ENCODE data around the gene PTPRO. TPM values are rescaled to one million over a fixed set of nuclear protein-coding genes. Genes with fewer than 3 reads are reported as not detected.

Gene PTPRO
- total RNA-seq, 1 experiment from 2014 or later, result not detected

DNA sequence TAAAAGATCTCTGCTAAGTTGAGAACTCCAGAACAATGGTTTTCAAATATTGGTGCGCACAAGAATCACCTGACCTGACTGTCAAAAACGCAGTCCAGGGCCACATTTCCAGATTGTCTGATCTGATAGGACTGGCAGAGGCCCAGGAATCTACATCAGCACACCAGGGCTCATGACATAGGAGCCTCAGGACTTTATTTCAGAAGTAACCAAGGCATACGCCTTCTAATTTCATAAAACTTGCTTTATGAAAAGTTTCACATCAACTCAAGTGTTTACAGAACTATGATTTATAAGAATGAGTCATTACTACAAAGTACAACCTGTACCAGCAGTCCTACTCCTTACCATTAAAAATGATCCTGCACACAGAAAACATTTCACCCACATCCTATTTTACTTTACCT lies 47.7 kb upstream of the PTPRO start:
- no peaks in the 10 kb centered on the region for H3K9me2 ChIP-seq (replicated peaks; ENCODE audit: low read length)
- H3K27ac ChIP-seq (ENCODE audit: low read length), result peak overlapping the region; percentile 85
- no TSS peak for BruUV-seq (replicated peaks)
- DNase-seq, result peak; percentile 79
- CTCF ChIA-PET, result interaction anchor here (0.7 kb wide), 1 partner anchor 325 kb away, joined by 3 read pairs; no protein-coding TSS in a partner anchor
- no peak overlapping the region for H3K4me3 ChIP-seq (ENCODE audit: low read length)
- no peaks in the 10 kb centered on the region for H3K36me3 ChIP-seq (ENCODE audit: low read depth, low read length)
- H3K4me1 ChIP-seq (ENCODE audit: insufficient read depth, low read length), result peaks cover 39% of the 10 kb centered on the region
- no peaks in the 10 kb centered on the region for H4K20me1 ChIP-seq (ENCODE audit: low read length)
- H2AFZ ChIP-seq (ENCODE audit: low read length), result peak overlapping the region; percentile 35; the same call in 1 of the 2 replicates
- no peaks in the 10 kb centered on the region for H3F3A ChIP-seq (ENCODE audit: low read length, unreplicated experiment)
- peak overlapping the region; percentile 23 for H3K4me2 ChIP-seq (ENCODE audit: low read length)
- no peaks in the 10 kb centered on the region for H3K79me2 ChIP-seq (ENCODE audit: low read length)
- peak; percentile 73 for ATAC-seq
- peak overlapping the region; percentile 11; the same call in 1 of the 2 replicates for H3K9ac ChIP-seq (ENCODE audit: low read length)
- no peak for TF ChIP-seq CTCF (conservative IDR thresholded peaks at IDR 0.05; ENCODE audit: low read depth, low read length)
- H3K9me3 ChIP-seq (ENCODE audit: low read length), result no peaks in the 10 kb centered on the region
- no peaks in the 10 kb centered on the region for H3K27me3 ChIP-seq (ENCODE audit: low read length)
- intact Hi-C loops (cut with micrococcal nuclease), result loop anchor here (10.0 kb wide), 1 partner anchor 580 kb away; no protein-coding TSS in a partner anchor
- POLR2A ChIA-PET (ENCODE audit: unreplicated experiment), result no interaction called here

- H3K79me2 ChIP-seq (ENCODE audit: low read length), result no peaks in the 10 kb centered on the region
- no peak for TF ChIP-seq EZH2phosphoT487 (IDR thresholded peaks at IDR 0.05; ENCODE audit: borderline replicate concordance, low read length)
- peak; percentile 71 for TF ChIP-seq CTCF (conservative IDR thresholded peaks at IDR 0.05; ENCODE audit: low read depth, low read length)
- ATAC-seq, result no peak
- no peaks in the 10 kb centered on the region for H3F3A ChIP-seq (ENCODE audit: low read length, unreplicated experiment)
- no peak overlapping the region for H3K4me3 ChIP-seq (ENCODE audit: low read length)
- no peaks in the 10 kb centered on the region for H3K27me3 ChIP-seq (ENCODE audit: low read length)
- CTCF ChIA-PET, result interaction anchor here (0.7 kb wide), 1 partner anchor 308 kb away, joined by 4 read pairs; no protein-coding TSS in a partner anchor
- H3K4me1 ChIP-seq (ENCODE audit: insufficient read depth, low read length), result peaks cover 49% of the 10 kb centered on the region
- no peaks in the 10 kb centered on the region for H3K9me2 ChIP-seq (replicated peaks; ENCODE audit: low read length)
- no peak overlapping the region; the same call in 1 of the 2 replicates for H3K9ac ChIP-seq (ENCODE audit: low read length)
- POLR2A ChIA-PET (ENCODE audit: unreplicated experiment), result interaction anchor here (0.5 kb wide), 1 partner anchor 124 kb away, joined by 3 read pairs; no protein-coding TSS in a partner anchor
- H3K27ac ChIP-seq (ENCODE audit: low read length), result 0 out of 2 replicates have a peak overlapping the region, but pooled peaks have one; percentile 85
- H3K4me2 ChIP-seq (ENCODE audit: low read length), result 0 out of 2 replicates have a peak overlapping the region, but pooled peaks have one; percentile 21
- no TSS peak for BruUV-seq (replicated peaks)
- H4K20me1 ChIP-seq (ENCODE audit: low read length), result no peaks in the 10 kb centered on the region
- DNase-seq, result peak; percentile 70
- peak overlapping the region; percentile 32; the same call in 1 of the 2 replicates for H2AFZ ChIP-seq (ENCODE audit: low read length)
- no peaks in the 10 kb centered on the region for H3K9me3 ChIP-seq (ENCODE audit: low read length)
- H3K36me3 ChIP-seq (ENCODE audit: low read depth, low read length), result no peaks in the 10 kb centered on the region
- intact Hi-C loops (cut with micrococcal nuclease), result loop anchor here (1.0 to 10.0 kb wide), 3 partner anchors 246 to 579 kb away; no protein-coding TSS in a partner anchor
These were observed 46.1 kb upstream of the PTPRO start for GRCh38 chr12:15276088-15276698.
